ENCODE data around the gene GGA1.

The GGA1 gene

DNA sequence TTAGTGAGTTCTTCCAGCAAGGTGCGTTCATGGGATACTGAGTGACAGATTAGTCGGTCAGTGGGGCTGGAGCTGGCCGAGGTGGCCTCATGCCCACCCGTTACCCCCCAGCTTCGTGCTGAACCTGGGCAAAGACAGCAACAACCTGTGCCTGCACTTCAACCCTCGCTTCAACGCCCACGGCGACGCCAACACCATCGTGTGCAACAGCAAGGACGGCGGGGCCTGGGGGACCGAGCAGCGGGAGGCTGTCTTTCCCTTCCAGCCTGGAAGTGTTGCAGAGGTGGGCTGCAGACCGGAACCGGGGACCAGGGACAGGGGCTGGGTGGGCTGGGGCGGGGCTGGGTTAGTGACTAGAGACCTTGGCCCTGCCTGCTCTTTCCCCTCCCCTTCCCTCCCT, 69.7 kb downstream of the GGA1 start:
- no peak for DNase-seq
- no peaks in the 10 kb centered on the region for H3K27me3 ChIP-seq (replicated peaks)
- no peak for TF ChIP-seq CTCF (IDR thresholded peaks at IDR 0.05; ENCODE audit: low read depth, low read length, missing control alignments)
- no peak overlapping the region for H3K27ac ChIP-seq
- peaks cover 27% of the 10 kb centered on the region for H3K36me3 ChIP-seq (replicated peaks)
- in situ Hi-C loops (cut with HindIII; ENCODE audit: low pct_ligation_motif_present, low sequenced_read_pairs) = no loop called here
- peak overlapping the region; percentile 93 for H3K4me3 ChIP-seq (ENCODE audit: low read depth, low read length)

- DNase-seq = no peak
- H3K27me3 ChIP-seq (replicated peaks) = no peaks in the 10 kb centered on the region
- H3K27ac ChIP-seq = no peak overlapping the region
- peaks cover 27% of the 10 kb centered on the region for H3K36me3 ChIP-seq (replicated peaks)
- H3K4me3 ChIP-seq (ENCODE audit: low read depth, low read length) = no peak overlapping the region
- in situ Hi-C loops (cut with HindIII; ENCODE audit: low pct_ligation_motif_present, low sequenced_read_pairs) = no loop called here
- no peak for TF ChIP-seq CTCF (IDR thresholded peaks at IDR 0.05; ENCODE audit: low read depth, low read length, missing control alignments)
Measured at GRCh38 chr22:37679670-37680069, 71.0 kb downstream of the GGA1 start.

DNA sequence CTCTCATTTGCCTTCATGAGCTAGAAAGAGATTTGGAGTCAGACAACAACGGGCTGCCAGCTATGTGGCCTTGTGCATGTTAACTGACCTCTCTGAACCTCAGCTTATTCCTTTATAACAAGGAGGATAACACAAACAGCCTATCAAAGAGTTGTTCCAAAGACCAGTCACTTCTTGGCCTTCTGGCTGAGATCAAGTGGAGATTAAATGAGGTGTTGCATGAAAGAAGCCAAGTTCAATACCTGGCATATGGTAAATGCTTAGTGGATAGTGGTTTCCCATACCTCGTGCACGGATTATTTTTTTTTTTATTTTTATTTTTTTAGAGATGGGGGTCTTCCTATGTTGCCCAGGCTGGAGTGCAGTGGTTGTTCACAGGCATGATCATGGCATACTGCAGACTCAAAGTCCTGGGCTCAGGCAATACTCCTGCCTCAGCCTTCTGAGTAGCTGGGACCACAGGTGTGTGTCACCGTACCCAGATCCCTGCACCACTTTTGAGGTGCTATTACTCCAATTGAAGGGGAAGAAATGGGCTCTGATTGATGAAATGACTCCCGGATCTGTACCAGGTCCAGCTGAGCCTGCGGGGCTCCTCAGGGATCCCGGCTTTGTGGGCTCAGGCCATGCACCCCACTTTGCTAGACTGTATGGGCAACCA, 71.7 kb downstream of the GGA1 start:
- DNase-seq = no peak
- in situ Hi-C loops (cut with HindIII; ENCODE audit: low pct_ligation_motif_present, low sequenced_read_pairs) = no loop called here
- Histone ChIP-seq H3K27me3 (replicated peaks) (no peaks in the 10 kb centered on the region), H3K36me3 (replicated peaks) (peaks cover 27% of the 10 kb centered on the region), H3K27ac (no peak overlapping the region), H3K4me3 (ENCODE audit: low read depth, low read length) (no peak overlapping the region)
- TF ChIP-seq CTCF (IDR thresholded peaks at IDR 0.05; ENCODE audit: low read depth, low read length, missing control alignments) = no peak

- DNase-seq = peak; percentile 37
- no peak for TF ChIP-seq CTCF (IDR thresholded peaks at IDR 0.05; ENCODE audit: low read depth, low read length, missing control alignments)
- H3K27me3 ChIP-seq (replicated peaks) = no peaks in the 10 kb centered on the region
- no peak overlapping the region for H3K4me3 ChIP-seq (ENCODE audit: low read depth, low read length)
- in situ Hi-C loops (cut with HindIII; ENCODE audit: low pct_ligation_motif_present, low sequenced_read_pairs) = no loop called here
- H3K27ac ChIP-seq = peak overlapping the region; percentile 5
- peaks cover 27% of the 10 kb centered on the region for H3K36me3 ChIP-seq (replicated peaks)
Measured at GRCh38 chr22:37681001-37681424, 72.4 kb downstream of the GGA1 start.

DNA sequence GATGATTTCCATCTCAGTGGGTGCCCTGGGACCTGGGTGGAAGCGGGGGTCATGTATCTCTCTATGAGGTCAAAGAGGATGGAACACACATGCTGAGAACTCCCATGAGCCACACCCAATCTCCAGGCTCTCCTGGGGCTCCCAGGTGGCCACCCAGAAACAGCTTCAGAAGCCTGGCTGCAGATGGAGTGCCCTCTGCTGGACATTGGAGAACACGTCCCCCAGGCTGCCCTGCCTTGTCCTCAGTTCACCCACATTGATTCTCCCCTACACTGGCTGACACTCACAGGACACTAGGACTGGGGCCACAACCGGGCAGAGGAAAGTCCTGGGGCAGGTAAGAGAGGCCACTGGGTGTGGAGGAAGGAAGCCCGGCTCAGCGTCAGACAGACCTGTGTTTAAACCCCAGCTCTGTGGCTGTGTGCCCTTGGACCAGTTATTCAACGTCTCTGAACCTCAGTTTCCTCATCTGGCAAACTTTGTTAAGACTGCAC, 73.0 kb downstream of the GGA1 start:
- in situ Hi-C loops (cut with HindIII; ENCODE audit: low pct_ligation_motif_present, low sequenced_read_pairs) = no loop called here
- peak; percentile 98 for TF ChIP-seq CTCF (IDR thresholded peaks at IDR 0.05; ENCODE audit: low read depth, low read length, missing control alignments)
- peak; percentile 70 for DNase-seq

More for the DNA sequence above, 73.0 kb downstream of the GGA1 start:
- Histone ChIP-seq H3K27me3 (replicated peaks) (no peaks in the 10 kb centered on the region), H3K36me3 (replicated peaks) (peaks cover 27% of the 10 kb centered on the region), H3K27ac (peak overlapping the region; percentile 5), H3K4me3 (ENCODE audit: low read depth, low read length) (no peak overlapping the region)
